BLaER1 (cell line): ENCODE data around the gene PCOLCE2.

ENCODE experiments used
- H3K27ac ChIP-seq: shearing (Covaris generic); formaldehyde crosslinking; 2 replicates; pipeline ENCODE4 v1.8.1; 2022
- H3K27me3 ChIP-seq: shearing (Covaris generic); formaldehyde crosslinking; 2 replicates; pipeline ENCODE4 v1.8.1; 2022
- H3K36me3 ChIP-seq: shearing (Covaris generic); formaldehyde crosslinking; 2 replicates; pipeline ENCODE4 v1.8.1; 2022
- H3K4me1 ChIP-seq: shearing (Covaris generic); formaldehyde crosslinking; 2 replicates; pipeline ENCODE4 v1.8.1; 2022
- H3K4me2 ChIP-seq: shearing (Covaris generic); formaldehyde crosslinking; 2 replicates; pipeline ENCODE4 v1.8.1; 2022
- H3K4me3 ChIP-seq: shearing (Covaris generic); formaldehyde crosslinking; 2 replicates; pipeline ENCODE4 v1.8.1; 2022
- H3K9ac ChIP-seq: shearing (Covaris generic); formaldehyde crosslinking; 2 replicates; pipeline ENCODE4 v1.8.1; 2022
- H3K9me3 ChIP-seq: shearing (Covaris generic); formaldehyde crosslinking; 2 replicates; pipeline ENCODE4 v1.8.1; 2022
- H4K20me1 ChIP-seq: shearing (Covaris generic); formaldehyde crosslinking; 2 replicates; pipeline ENCODE4 v1.8.1; 2022
- Cebpa-rat ChIP-seq: shearing (Covaris generic); IDR thresholded peaks from 2 replicates; pipeline ENCODE4 v1.8.1; 2022

PCOLCE2 gene

DNA sequence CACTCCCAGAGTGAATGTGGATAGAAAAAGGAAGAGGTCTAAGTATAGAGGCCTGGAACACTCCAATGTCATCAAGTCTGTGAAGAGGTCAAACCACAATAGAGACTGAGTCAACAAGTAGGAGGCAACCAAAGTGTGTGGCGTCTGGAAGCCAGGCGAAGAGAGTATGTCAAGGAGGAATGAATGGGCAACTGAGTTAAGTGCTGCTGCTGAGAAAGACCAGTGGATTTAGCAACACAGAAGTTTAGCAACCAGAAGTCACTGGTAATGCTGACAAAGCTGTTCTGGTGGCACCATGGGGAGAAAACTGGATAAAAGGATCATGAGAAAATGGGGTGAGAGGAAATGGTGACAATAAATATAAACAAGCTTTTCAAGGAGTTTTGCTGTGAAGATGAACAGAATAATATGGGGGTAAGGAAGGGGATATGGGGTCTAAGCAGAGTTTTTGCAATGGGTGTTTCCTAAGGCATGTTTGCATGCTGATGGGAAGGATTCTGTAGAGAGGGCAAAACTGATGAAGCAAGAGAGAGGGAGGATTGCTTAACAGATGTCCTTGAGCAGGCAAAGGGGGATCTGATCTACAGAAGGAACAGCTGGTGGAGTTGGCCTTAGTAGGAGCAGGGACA lies 38.4 kb downstream of the PCOLCE2 start:
- Histone ChIP-seq H3K4me2 (no peak overlapping the region), H3K4me3 (no peak overlapping the region), H3K27ac (no peak overlapping the region), H3K4me1 (no peaks in the 10 kb centered on the region), H4K20me1 (no peaks in the 10 kb centered on the region), H3K9ac (no peak overlapping the region), H3K27me3 (no peaks in the 10 kb centered on the region), H3K9me3 (no peaks in the 10 kb centered on the region), H3K36me3 (no peaks in the 10 kb centered on the region)
- no peak for TF ChIP-seq Cebpa-rat

GRCh38 chr3:142849148-142849547 lies 39.7 kb downstream of the PCOLCE2 start:
- Histone ChIP-seq H3K9ac (no peak overlapping the region), H3K36me3 (no peaks in the 10 kb centered on the region), H4K20me1 (no peaks in the 10 kb centered on the region), H3K27ac (no peak overlapping the region), H3K4me2 (no peak overlapping the region), H3K9me3 (no peaks in the 10 kb centered on the region), H3K4me1 (no peaks in the 10 kb centered on the region), H3K27me3 (no peaks in the 10 kb centered on the region), H3K4me3 (no peak overlapping the region)
- TF ChIP-seq Cebpa-rat = no peak

GRCh38 chr3:142846779-142847577 lies 41.9 kb downstream of the PCOLCE2 start:
- no peaks in the 10 kb centered on the region for H3K4me1 ChIP-seq
- H3K36me3 ChIP-seq = no peaks in the 10 kb centered on the region
- no peaks in the 10 kb centered on the region for H3K9me3 ChIP-seq
- no peak overlapping the region for H3K4me2 ChIP-seq
- no peaks in the 10 kb centered on the region for H4K20me1 ChIP-seq
- no peak overlapping the region for H3K4me3 ChIP-seq
- no peak overlapping the region for H3K27ac ChIP-seq
- no peaks in the 10 kb centered on the region for H3K27me3 ChIP-seq
- TF ChIP-seq Cebpa-rat = no peak
- H3K9ac ChIP-seq = no peak overlapping the region

GRCh38 chr3:142844339-142844977 lies 44.4 kb downstream of the PCOLCE2 start:
- Histone ChIP-seq H3K27me3 (no peaks in the 10 kb centered on the region), H3K36me3 (no peaks in the 10 kb centered on the region), H3K9me3 (no peaks in the 10 kb centered on the region), H3K27ac (no peak overlapping the region), H3K4me3 (no peak overlapping the region), H3K9ac (no peak overlapping the region), H4K20me1 (no peaks in the 10 kb centered on the region), H3K4me2 (no peak overlapping the region), H3K4me1 (no peaks in the 10 kb centered on the region)
- no peak for TF ChIP-seq Cebpa-rat

GRCh38 chr3:142839831-142840230 lies 49.1 kb downstream of the PCOLCE2 start:
- Histone ChIP-seq H3K9ac (no peak overlapping the region), H4K20me1 (no peaks in the 10 kb centered on the region), H3K27me3 (no peaks in the 10 kb centered on the region), H3K27ac (no peak overlapping the region), H3K4me3 (no peak overlapping the region), H3K9me3 (no peaks in the 10 kb centered on the region), H3K4me1 (no peaks in the 10 kb centered on the region), H3K36me3 (no peaks in the 10 kb centered on the region), H3K4me2 (no peak overlapping the region)
- no peak for TF ChIP-seq Cebpa-rat

DNA sequence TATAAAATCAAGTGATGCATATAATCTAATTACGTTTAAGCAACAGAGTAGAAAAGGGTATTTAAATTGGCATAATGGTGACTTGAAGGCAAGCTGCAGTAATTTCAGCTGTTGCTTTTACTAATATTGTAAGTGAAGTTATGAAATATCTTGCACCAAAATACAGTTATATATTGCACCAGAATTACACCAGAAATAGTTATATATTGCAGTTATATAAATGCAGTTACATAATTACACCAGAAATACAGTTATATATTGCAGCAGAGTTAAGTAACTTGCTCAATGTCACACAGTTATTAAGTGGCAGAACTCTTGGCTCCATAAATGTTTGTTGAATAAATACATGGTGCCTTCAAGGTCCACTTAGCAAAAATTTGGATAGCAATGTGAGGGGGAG lies 51.4 kb downstream of the PCOLCE2 start:
- H3K9ac ChIP-seq = no peak overlapping the region
- no peaks in the 10 kb centered on the region for H3K36me3 ChIP-seq
- no peaks in the 10 kb centered on the region for H3K4me1 ChIP-seq
- no peaks in the 10 kb centered on the region for H3K9me3 ChIP-seq
- no peak overlapping the region for H3K4me3 ChIP-seq
- no peaks in the 10 kb centered on the region for H3K27me3 ChIP-seq
- no peak overlapping the region for H3K4me2 ChIP-seq
- TF ChIP-seq Cebpa-rat = no peak
- H3K27ac ChIP-seq = no peak overlapping the region
- no peaks in the 10 kb centered on the region for H4K20me1 ChIP-seq

DNA sequence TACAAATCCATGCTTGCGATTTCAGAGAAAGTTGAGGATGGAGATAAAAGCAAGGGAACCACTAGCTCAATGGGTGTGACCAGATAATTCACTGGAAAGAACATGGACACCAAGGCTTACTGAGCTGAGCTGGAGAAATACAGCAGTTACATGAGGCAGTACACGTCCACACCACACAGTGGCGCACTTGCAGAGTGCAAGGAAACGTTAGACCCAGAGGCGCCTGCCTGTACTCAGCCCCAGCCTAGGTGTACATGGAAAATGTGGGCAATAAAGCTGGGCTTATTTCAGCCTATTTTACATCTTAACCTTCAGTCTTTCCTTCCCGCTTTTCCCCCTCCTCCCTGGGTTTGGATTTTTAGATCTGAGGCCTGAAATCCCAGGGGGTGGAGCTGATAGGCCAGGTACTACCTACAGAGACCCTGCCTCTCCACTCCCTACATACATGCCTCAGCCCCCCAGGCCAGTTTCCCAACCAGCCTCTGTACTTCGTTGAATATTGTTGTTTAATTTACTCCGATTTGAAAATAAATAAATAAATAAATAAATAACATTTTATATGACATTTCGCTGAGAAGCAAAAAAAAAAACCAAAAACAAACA lies 60.1 kb downstream of the PCOLCE2 start:
- Histone ChIP-seq H4K20me1 (no peaks in the 10 kb centered on the region), H3K27me3 (no peaks in the 10 kb centered on the region), H3K9ac (no peak overlapping the region), H3K4me2 (no peak overlapping the region), H3K27ac (no peak overlapping the region), H3K9me3 (no peaks in the 10 kb centered on the region), H3K4me3 (no peak overlapping the region), H3K36me3 (no peaks in the 10 kb centered on the region), H3K4me1 (no peaks in the 10 kb centered on the region)
- TF ChIP-seq Cebpa-rat = no peak

DNA sequence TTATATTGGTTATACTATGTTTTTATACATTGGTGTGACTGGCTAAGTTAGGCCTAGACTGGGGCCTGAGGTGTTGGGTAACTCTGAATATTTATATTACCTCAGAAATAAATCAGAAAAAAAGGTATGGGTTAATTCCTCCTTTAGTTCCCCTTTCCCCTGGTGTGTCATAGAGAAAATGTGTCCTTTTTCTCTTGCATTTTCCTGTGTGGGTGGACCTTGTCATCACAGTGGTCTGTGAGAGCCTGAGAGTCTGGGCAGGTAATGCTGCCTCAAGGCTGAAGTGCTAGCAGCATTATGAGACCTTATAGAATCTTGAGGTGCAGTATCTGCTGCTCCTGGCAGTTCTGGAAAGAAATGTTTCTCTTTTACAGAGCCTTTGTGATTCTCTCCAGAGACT lies 69.7 kb downstream of the PCOLCE2 start:
- H4K20me1 ChIP-seq = no peaks in the 10 kb centered on the region
- no peaks in the 10 kb centered on the region for H3K36me3 ChIP-seq
- no peak overlapping the region for H3K4me3 ChIP-seq
- no peaks in the 10 kb centered on the region for H3K4me1 ChIP-seq
- no peaks in the 10 kb centered on the region for H3K27me3 ChIP-seq
- H3K9me3 ChIP-seq = no peaks in the 10 kb centered on the region
- no peak overlapping the region for H3K4me2 ChIP-seq
- H3K27ac ChIP-seq = no peak overlapping the region
- no peak overlapping the region for H3K9ac ChIP-seq
- no peak for TF ChIP-seq Cebpa-rat

DNA sequence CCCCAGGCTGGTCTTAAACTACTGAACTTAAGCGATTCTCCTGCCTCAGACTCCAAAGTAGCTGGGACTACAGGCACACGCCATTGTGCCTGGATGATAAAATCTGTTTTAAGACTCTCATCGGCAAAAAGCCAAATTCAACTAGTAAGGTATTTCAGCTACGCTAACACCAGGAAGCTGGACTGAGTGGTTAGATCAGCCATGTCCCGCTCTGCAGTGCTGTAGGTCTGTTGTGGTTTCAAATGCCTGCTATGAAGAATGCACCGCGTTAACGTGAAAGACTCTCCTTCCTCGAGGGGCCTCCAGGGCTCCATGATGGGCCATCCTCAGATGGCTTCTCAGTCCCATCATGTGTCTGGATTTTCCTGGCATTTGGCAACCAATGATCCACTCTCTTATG lies 70.2 kb downstream of the PCOLCE2 start:
- Histone ChIP-seq H3K27ac (no peak overlapping the region), H3K27me3 (no peaks in the 10 kb centered on the region), H3K36me3 (no peaks in the 10 kb centered on the region), H3K9me3 (no peaks in the 10 kb centered on the region), H3K9ac (no peak overlapping the region), H3K4me2 (no peak overlapping the region), H3K4me1 (no peaks in the 10 kb centered on the region), H3K4me3 (no peak overlapping the region), H4K20me1 (no peaks in the 10 kb centered on the region)
- TF ChIP-seq Cebpa-rat = no peak

DNA sequence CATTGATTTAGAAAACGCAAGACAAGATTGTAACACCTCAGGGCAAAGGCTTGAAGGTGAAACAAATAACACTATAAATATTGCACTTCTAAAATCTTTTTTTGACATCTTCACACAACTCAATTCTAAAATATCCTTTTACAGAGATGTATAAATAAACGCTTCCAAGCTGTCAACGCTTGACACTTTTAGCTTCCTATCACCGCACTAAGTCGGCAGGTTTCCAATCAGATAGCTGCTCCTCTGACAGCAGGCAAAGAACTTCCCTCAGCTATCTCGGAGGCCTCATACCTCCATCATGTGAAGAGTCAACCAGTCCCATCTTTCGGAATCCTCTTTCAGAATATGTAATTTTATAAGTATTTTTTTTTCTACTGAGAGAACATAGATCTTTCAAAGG lies 71.0 kb downstream of the PCOLCE2 start:
- no peaks in the 10 kb centered on the region for H4K20me1 ChIP-seq
- no peaks in the 10 kb centered on the region for H3K4me1 ChIP-seq
- H3K9me3 ChIP-seq = no peaks in the 10 kb centered on the region
- no peaks in the 10 kb centered on the region for H3K27me3 ChIP-seq
- no peak overlapping the region for H3K9ac ChIP-seq
- H3K27ac ChIP-seq = no peak overlapping the region
- no peaks in the 10 kb centered on the region for H3K36me3 ChIP-seq
- no peak overlapping the region for H3K4me3 ChIP-seq
- no peak overlapping the region for H3K4me2 ChIP-seq
- no peak for TF ChIP-seq Cebpa-rat
